ENCODE data around the gene RAB1B. TPM values are rescaled to one million over a fixed set of nuclear protein-coding genes. Genes with fewer than 3 reads are reported as not detected.
"Not testable (repeated sequence)": the region's sequence is repeated elsewhere in the genome, so short reads cannot be mapped to it uniquely, and the experiment has no call there.

The RAB1B gene
- polyA plus RNA-seq, 4 donors, result 103 to 140 (median 121) TPM

DNA sequence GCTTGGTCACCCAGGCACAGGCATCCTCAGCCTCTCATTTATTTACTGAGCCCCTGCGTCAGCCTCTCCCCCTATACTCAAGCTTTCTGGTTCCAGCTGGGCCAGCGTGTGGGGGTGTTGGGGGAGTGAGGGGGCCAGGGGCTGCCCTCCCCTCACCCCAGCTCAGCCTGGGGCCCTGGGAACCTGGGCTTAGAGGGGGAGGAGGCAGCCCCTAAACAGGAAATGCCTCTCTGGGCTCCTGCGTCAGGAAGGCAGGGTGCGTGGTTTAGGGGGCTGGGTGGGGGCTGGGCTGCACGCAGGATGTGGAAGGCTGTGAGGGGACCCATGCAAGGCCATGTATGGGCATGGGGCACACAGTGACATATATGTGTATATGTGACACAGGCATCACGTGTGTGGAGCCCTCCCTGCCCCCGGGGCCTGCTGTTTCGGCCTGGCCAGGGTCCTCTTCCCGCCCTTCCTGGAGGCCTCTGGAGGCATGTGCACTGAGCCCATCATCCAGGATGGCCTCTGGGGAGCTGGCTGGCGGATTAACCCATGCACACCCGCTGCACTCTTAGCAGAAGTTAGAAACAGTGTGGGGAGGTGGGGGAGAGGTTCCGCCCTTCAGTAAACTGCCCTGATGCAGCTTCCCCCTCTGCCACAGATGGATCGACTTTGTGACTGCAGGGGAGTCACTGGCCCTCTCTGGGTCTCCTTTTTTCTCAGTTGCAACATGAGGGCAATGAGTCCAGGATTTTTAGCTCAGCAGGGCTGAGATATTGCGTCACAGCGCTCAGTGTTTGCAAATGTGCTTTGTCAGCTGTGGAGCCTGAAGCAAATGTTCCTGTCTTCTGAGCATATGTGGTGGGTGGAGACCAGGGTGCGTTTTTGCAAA is 49.5 kb downstream of the RAB1B start:
- no peak for DNase-seq (ENCODE audit: low read depth in 4 of 4, low spot score in 3 of 4)

DNA sequence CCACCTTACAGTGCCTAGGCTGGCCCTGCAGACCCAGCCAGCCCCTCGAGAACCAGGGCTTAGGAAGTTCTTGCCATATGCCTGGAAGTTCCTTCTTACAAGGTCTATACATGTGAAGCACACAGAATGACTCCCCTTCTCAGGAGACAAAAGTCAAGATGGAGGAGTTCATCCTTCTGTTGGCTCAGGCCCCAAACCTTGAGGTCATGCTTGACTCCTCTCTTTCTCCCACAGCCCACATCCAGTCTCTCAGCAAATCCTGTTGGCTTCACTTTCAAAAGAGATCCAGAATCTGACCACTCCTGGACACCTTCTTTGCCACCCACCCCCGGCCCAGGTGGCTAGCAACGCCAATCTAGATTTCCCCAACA is 50.1 kb downstream of the RAB1B start:
- DNase-seq (ENCODE audit: low read depth in 4 of 4, low spot score in 3 of 4), result no peak

DNA sequence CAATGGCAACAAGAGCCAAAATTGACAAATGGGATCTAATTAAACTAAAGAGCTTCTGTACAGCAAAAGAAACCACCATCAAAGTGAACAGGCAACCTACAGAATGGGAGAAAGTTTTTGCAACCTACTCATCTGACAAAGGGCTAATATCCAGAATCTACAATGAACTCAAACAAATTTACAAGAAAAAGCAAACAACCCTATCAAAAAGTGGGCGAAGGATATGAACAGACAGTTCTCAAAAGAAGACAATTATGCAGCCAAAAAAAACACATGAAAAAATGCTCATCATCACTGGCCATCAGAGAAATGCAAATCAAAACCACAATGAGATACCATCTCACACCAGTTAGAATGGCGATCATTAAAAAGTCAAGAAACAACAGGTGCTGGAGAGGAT is 51.9 kb downstream of the RAB1B start:
- DNase-seq (ENCODE audit: low read depth in 4 of 4, low spot score in 3 of 4), result not testable (repeated sequence)

DNA sequence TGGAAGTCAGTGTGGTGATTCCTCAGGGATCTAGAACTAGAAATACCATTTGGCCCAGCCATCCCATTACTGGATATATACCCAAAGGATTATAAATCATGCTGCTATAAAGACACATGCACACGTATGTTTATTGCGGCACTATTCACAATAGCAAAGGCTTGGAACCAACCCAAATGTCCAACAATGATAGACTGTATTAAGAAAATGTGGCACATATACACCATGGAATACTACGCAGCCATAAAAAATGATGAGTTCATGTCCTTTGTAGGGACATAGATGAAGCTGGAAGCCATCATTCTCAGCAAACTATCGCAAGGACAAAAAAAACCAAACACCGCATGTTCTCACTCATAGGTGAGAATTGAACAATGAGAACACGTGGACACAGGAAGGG is 52.3 kb downstream of the RAB1B start:
- DNase-seq (ENCODE audit: low read depth in 4 of 4, low spot score in 3 of 4), result not testable (repeated sequence)

- DNase-seq (ENCODE audit: low read depth in 4 of 4, low spot score in 3 of 4), result no peak
Observed at GRCh38 chr11:66321606-66322005, 53.2 kb downstream of the RAB1B start.

DNA sequence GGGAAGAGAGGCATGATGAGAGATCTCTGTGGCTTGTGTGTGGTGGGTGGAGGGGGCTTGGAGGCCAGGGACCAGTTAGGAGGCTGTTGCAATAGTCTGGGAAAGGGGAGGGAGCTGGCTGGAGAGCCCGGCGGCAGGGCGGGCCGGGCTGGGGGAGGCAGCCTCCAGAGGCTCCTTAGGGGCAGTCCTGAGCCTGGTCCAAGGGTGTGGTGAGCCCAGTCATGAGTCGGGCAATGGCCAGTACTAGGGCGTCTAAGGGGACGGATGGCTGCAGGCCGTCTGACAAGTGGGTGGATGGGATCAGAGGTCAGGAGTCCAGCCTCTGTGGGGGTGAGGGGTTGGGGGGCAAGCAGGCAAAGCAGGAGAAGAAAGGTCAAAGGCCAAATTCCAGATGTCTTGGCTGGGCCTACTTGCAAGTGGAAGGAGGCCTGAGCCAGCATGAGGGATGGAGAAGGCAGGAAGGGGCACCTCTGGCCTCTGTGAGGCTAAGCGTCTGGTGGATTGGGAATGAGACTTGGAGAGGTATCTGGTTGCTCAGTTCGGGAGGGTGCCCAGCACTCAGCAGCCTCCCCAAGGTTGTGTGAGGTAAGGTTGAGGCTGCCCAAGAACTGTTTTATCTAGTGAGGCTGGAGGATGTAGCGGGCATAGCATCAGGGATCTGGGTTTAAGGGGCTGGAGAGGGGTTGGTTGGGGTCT is 54.4 kb downstream of the RAB1B start:
- DNase-seq (ENCODE audit: low read depth in 4 of 4, low spot score in 3 of 4), result no peak

DNA sequence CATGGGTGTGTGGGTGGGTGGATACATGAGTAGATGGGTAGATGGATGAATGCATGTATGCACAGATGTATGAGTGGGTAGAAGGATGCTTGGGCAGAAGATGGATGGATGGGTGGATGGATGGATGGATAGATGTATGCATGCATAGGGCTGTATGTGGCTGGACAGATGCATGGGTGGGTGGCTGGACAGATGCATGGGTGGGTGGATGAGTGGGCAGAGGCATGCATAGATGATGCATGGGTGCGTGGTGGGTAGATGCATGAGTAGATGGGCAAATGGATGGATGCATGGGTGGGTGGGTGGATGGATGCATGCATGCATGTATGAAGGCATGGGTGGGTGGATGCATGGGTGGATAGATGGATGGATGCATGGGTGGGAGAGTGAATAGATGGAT is 55.2 kb downstream of the RAB1B start:
- no peak for DNase-seq (ENCODE audit: low read depth in 4 of 4, low spot score in 3 of 4)

- no peak for DNase-seq (ENCODE audit: low read depth in 4 of 4, low spot score in 3 of 4)
Observed at GRCh38 chr11:66324664-66325063, 56.2 kb downstream of the RAB1B start.

- DNase-seq (ENCODE audit: low read depth in 4 of 4, low spot score in 3 of 4), result no peak
Observed at GRCh38 chr11:66325263-66325671, 56.8 kb downstream of the RAB1B start.

DNA sequence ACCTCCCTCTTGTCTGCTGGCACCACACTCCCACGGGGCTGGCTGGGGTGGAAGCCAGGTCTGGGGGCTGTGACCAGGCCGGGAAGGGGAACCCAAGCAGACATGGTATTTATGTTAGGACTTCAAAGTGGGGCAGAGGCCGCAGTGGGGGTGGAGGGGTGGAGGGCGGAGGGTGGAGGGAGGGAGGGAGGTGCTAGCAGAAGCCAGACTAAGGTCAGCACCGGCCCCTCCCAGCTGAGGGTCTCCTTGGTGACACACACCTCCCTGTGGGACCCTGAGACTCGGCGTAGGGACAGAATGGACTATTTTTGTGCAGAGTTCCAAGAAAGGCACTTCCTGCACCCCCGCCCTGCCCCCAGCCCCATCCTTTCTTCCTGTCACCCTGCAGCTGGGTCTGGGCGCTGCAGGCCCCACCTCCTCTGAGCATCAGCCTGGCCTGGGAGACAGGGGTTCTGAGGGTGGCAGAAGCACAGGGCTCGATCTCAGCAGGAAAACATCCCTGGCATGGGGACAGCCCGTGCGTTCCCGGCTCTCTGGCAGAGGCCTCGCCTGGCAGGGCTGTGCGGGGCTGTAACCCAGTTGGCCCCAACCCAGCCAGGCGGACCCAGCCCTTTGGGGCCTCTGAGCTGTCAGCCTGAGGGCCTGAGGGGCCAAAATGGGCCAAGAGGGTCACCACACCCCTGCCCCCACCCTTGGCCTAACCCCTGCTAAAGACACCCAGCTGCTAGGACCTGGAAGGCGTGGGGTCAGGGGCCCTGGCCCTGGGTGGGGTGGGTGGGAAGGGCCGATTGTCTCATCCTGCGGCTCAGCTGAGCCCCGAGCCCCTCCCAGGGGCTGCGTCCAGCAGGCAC is 58.0 kb downstream of the RAB1B start:
- no peak for DNase-seq (ENCODE audit: low read depth in 4 of 4, low spot score in 3 of 4)

Other genes starting within 250 kb of the RAB1B start
- gene CATSPER1, start 242.2 kb upstream of the RAB1B start, polyA plus RNA-seq (ENCODE audit: insufficient read length in 4 of 4), result not detected
- 1 to 10 TPM; 3.5 to 7.1 (median 4.3) TPM for gene GAL3ST3, start 219.5 kb upstream of the RAB1B start, polyA plus RNA-seq (ENCODE audit: insufficient read length in 4 of 4)
- 100 to 1,000 TPM; 185 to 261 (median 236) TPM for gene SF3B2, start 216.3 kb upstream of the RAB1B start, polyA plus RNA-seq (ENCODE audit: insufficient read length in 4 of 4)
- gene PACS1, start 198.4 kb upstream of the RAB1B start, polyA plus RNA-seq (ENCODE audit: insufficient read length in 4 of 4), result 10 to 100 TPM; 43.6 to 60.4 (median 49.3) TPM
- gene KLC2, start 10.9 kb upstream of the RAB1B start, polyA plus RNA-seq (ENCODE audit: insufficient read length in 4 of 4), result 10 to 100 TPM; 16.3 to 29.2 (median 18.9) TPM
- gene CNIH2, start 9.5 kb downstream of the RAB1B start, polyA plus RNA-seq (ENCODE audit: insufficient read length in 4 of 4), result 1 to 10 TPM; 3.6 to 6.1 (median 4.3) TPM
- 10 to 100 TPM; 43.0 to 57.7 (median 51.7) TPM for gene YIF1A, start 20.5 kb downstream of the RAB1B start, polyA plus RNA-seq (ENCODE audit: insufficient read length in 4 of 4)
- gene TMEM151A, start 23.3 kb downstream of the RAB1B start, polyA plus RNA-seq (ENCODE audit: insufficient read length in 4 of 4), result not detected
- 100 to 1,000 TPM in 1 of 4 donors, 10 to 100 TPM in 3; 66.3 to 240 (median 72.3) TPM for gene CD248, start 48.4 kb downstream of the RAB1B start, polyA plus RNA-seq (ENCODE audit: insufficient read length in 4 of 4)
- 1 to 10 TPM; 1.7 to 3.7 (median 2.5) TPM for gene RIN1, start 67.8 kb downstream of the RAB1B start, polyA plus RNA-seq (ENCODE audit: insufficient read length in 4 of 4)
- gene BRMS1, start 76.5 kb downstream of the RAB1B start, polyA plus RNA-seq (ENCODE audit: insufficient read length in 4 of 4), result 10 to 100 TPM; 15.3 to 36.1 (median 29.9) TPM
- gene B4GAT1, start 79.0 kb downstream of the RAB1B start, polyA plus RNA-seq (ENCODE audit: insufficient read length in 4 of 4), result 10 to 100 TPM; 49.2 to 53.2 (median 50.5) TPM
- gene SLC29A2, start 103.1 kb downstream of the RAB1B start, polyA plus RNA-seq (ENCODE audit: insufficient read length in 4 of 4), result 10 to 100 TPM in 3 of 4 donors, 1 to 10 TPM in 1; 2.8 to 29.9 (median 17.9) TPM
- under 1 TPM; 0.19 to 0.57 (median 0.42) TPM for gene NPAS4, start 152.4 kb downstream of the RAB1B start, polyA plus RNA-seq (ENCODE audit: insufficient read length in 4 of 4)
- 10 to 100 TPM; 56.8 to 82.2 (median 72.2) TPM for gene MRPL11, start 170.2 kb downstream of the RAB1B start, polyA plus RNA-seq (ENCODE audit: insufficient read length in 4 of 4)
- 1 to 10 TPM; 4.8 to 6.9 (median 6.1) TPM for gene PELI3, start 198.3 kb downstream of the RAB1B start, polyA plus RNA-seq (ENCODE audit: insufficient read length in 4 of 4)
- gene DPP3, start 211.8 kb downstream of the RAB1B start, polyA plus RNA-seq (ENCODE audit: insufficient read length in 4 of 4), result 10 to 100 TPM in 3 of 4 donors, 1 to 10 TPM in 1; 7.7 to 22.6 (median 20.6) TPM
- gene BBS1, start 242.0 kb downstream of the RAB1B start, polyA plus RNA-seq (ENCODE audit: insufficient read length in 4 of 4), result 10 to 100 TPM; 36.5 to 96.9 (median 70.8) TPM